ENCODE data around the gene DHRSX. TPM values are rescaled to one million over a fixed set of nuclear protein-coding genes. Genes with fewer than 3 reads are reported as not detected.
"Not testable (repeated sequence)": the region's sequence is repeated elsewhere in the genome, so short reads cannot be mapped to it uniquely, and the experiment has no call there.

The DHRSX gene
- total RNA-seq, 1 experiment from 2014 or later = 11.5 TPM

GRCh38 chrX:2471641-2472040, 29.1 kb downstream of the DHRSX start:
- Histone ChIP-seq H3K4me1 (ENCODE audit: insufficient read depth, low read length) (no peaks in the 10 kb centered on the region), H3K9ac (ENCODE audit: low read length) (no peak overlapping the region)
- CTCF ChIA-PET = no interaction called here

GRCh38 chrX:2471126-2471525, 29.6 kb downstream of the DHRSX start:
- H3F3A ChIP-seq (ENCODE audit: low read length, unreplicated experiment); H3K27me3 ChIP-seq (ENCODE audit: low read length); H3K9ac ChIP-seq (ENCODE audit: low read length); H3K9me2 ChIP-seq (replicated peaks; ENCODE audit: low read length); H3K36me3 ChIP-seq (ENCODE audit: low read depth, low read length); H3K27ac ChIP-seq (ENCODE audit: low read length); DNase-seq; H3K4me1 ChIP-seq (ENCODE audit: insufficient read depth, low read length); intact Hi-C loops (cut with micrococcal nuclease); H3K4me3 ChIP-seq (ENCODE audit: low read length); H3K4me2 ChIP-seq (ENCODE audit: low read length); BruUV-seq (replicated peaks); ATAC-seq; H3K9me3 ChIP-seq (ENCODE audit: low read length); H2AFZ ChIP-seq (ENCODE audit: low read length); CTCF ChIA-PET; H4K20me1 ChIP-seq (ENCODE audit: low read length); POLR2A ChIA-PET (ENCODE audit: unreplicated experiment); H3K79me2 ChIP-seq (ENCODE audit: low read length): not testable (repeated sequence)

More at GRCh38 chrX:2471641-2472040, 29.1 kb downstream of the DHRSX start:
- ATAC-seq = no peak
- DNase-seq = no peak
- H3K4me2 ChIP-seq (ENCODE audit: low read length) = no peak overlapping the region
- H4K20me1 ChIP-seq (ENCODE audit: low read length) = no peaks in the 10 kb centered on the region
- H3K27me3 ChIP-seq (ENCODE audit: low read length) = no peaks in the 10 kb centered on the region
- no peaks in the 10 kb centered on the region for H3K9me2 ChIP-seq (replicated peaks; ENCODE audit: low read length)
- H3F3A ChIP-seq (ENCODE audit: low read length, unreplicated experiment) = no peaks in the 10 kb centered on the region
- H3K79me2 ChIP-seq (ENCODE audit: low read length) = no peaks in the 10 kb centered on the region
- H2AFZ ChIP-seq (ENCODE audit: low read length) = no peak overlapping the region
- no peaks in the 10 kb centered on the region for H3K36me3 ChIP-seq (ENCODE audit: low read depth, low read length)
- no peak overlapping the region for H3K4me3 ChIP-seq (ENCODE audit: low read length)
- POLR2A ChIA-PET (ENCODE audit: unreplicated experiment) = no interaction called here
- TF ChIP-seq EZH2 (IDR thresholded peaks at IDR 0.05; ENCODE audit: low read length, unreplicated experiment) = no peak
- TF ChIP-seq EZH2phosphoT487 (IDR thresholded peaks at IDR 0.05; ENCODE audit: borderline replicate concordance, low read length) = no peak
- TF ChIP-seq, protein P1, sequence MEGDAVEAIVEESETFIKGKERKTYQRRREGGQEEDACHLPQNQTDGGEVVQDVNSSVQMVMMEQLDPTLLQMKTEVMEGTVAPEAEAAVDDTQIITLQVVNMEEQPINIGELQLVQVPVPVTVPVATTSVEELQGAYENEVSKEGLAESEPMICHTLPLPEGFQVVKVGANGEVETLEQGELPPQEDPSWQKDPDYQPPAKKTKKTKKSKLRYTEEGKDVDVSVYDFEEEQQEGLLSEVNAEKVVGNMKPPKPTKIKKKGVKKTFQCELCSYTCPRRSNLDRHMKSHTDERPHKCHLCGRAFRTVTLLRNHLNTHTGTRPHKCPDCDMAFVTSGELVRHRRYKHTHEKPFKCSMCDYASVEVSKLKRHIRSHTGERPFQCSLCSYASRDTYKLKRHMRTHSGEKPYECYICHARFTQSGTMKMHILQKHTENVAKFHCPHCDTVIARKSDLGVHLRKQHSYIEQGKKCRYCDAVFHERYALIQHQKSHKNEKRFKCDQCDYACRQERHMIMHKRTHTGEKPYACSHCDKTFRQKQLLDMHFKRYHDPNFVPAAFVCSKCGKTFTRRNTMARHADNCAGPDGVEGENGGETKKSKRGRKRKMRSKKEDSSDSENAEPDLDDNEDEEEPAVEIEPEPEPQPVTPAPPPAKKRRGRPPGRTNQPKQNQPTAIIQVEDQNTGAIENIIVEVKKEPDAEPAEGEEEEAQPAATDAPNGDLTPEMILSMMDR (conservative IDR thresholded peaks at IDR 0.05; ENCODE audit: low read depth, low read length) = no peak
- H3K27ac ChIP-seq (ENCODE audit: low read length) = no peak overlapping the region
- BruUV-seq (replicated peaks) = no TSS peak
- H3K9me3 ChIP-seq (ENCODE audit: low read length) = no peaks in the 10 kb centered on the region
- intact Hi-C loops (cut with micrococcal nuclease) = no loop called here

- CTCF ChIA-PET; POLR2A ChIA-PET (ENCODE audit: unreplicated experiment); H2AFZ ChIP-seq (ENCODE audit: low read length); H4K20me1 ChIP-seq (ENCODE audit: low read length); H3K9ac ChIP-seq (ENCODE audit: low read length); H3K27ac ChIP-seq (ENCODE audit: low read length); H3K9me3 ChIP-seq (ENCODE audit: low read length); BruUV-seq (replicated peaks); H3F3A ChIP-seq (ENCODE audit: low read length, unreplicated experiment); H3K9me2 ChIP-seq (replicated peaks; ENCODE audit: low read length); ATAC-seq; intact Hi-C loops (cut with micrococcal nuclease); H3K36me3 ChIP-seq (ENCODE audit: low read depth, low read length); DNase-seq; H3K4me1 ChIP-seq (ENCODE audit: insufficient read depth, low read length); H3K4me2 ChIP-seq (ENCODE audit: low read length); H3K27me3 ChIP-seq (ENCODE audit: low read length); H3K79me2 ChIP-seq (ENCODE audit: low read length); H3K4me3 ChIP-seq (ENCODE audit: low read length): not testable (repeated sequence)
Measured at GRCh38 chrX:2469852-2470251, 30.9 kb downstream of the DHRSX start.

GRCh38 chrX:2469196-2469685, 31.5 kb downstream of the DHRSX start:
- no peak for ATAC-seq
- H3K4me3 ChIP-seq (ENCODE audit: low read length) = no peak overlapping the region
- H3F3A ChIP-seq (ENCODE audit: low read length, unreplicated experiment) = no peaks in the 10 kb centered on the region
- no TSS peak for BruUV-seq (replicated peaks)
- no peak overlapping the region for H3K9ac ChIP-seq (ENCODE audit: low read length)
- ChIA-PET CTCF (no interaction called here), POLR2A (ENCODE audit: unreplicated experiment) (no interaction called here)
- H3K9me3 ChIP-seq (ENCODE audit: low read length) = no peaks in the 10 kb centered on the region
- no peaks in the 10 kb centered on the region for H3K27me3 ChIP-seq (ENCODE audit: low read length)
- H2AFZ ChIP-seq (ENCODE audit: low read length) = no peak overlapping the region
- no peaks in the 10 kb centered on the region for H3K4me1 ChIP-seq (ENCODE audit: insufficient read depth, low read length)
- DNase-seq = no peak
- H3K4me2 ChIP-seq (ENCODE audit: low read length) = no peak overlapping the region
- H3K36me3 ChIP-seq (ENCODE audit: low read depth, low read length) = no peaks in the 10 kb centered on the region
- intact Hi-C loops (cut with micrococcal nuclease) = no loop called here
- no peaks in the 10 kb centered on the region for H4K20me1 ChIP-seq (ENCODE audit: low read length)
- no peak overlapping the region for H3K27ac ChIP-seq (ENCODE audit: low read length)
- no peaks in the 10 kb centered on the region for H3K79me2 ChIP-seq (ENCODE audit: low read length)
- H3K9me2 ChIP-seq (replicated peaks; ENCODE audit: low read length) = no peaks in the 10 kb centered on the region
- TF ChIP-seq, protein P1 (conservative IDR thresholded peaks at IDR 0.05; ENCODE audit: low read depth, low read length) = no peak
- TF ChIP-seq EZH2phosphoT487 (IDR thresholded peaks at IDR 0.05; ENCODE audit: borderline replicate concordance, low read length) (no peak), EZH2 (IDR thresholded peaks at IDR 0.05; ENCODE audit: low read length, unreplicated experiment) (no peak)

All from PC-3 (cell line).